GM23338 (cell line): ENCODE data around the gene ZNF385C. TPM values are rescaled to one million over a fixed set of nuclear protein-coding genes. Genes with fewer than 3 reads are reported as not detected.

ENCODE experiments used
- ATAC-seq: fragments of 200-7000 bp; cut with Tn5 transposase; 3 replicates; pipeline ENCODE4 v1.9.1; 2020
- DNase-seq: peaks from one replicate; pipeline ENCODE4 v3.0.0-alpha.2; 2015; ENCODE audit warnings: low spot score
- H2AFZ ChIP-seq: fragments of 200-600 bp; sonication (generic); 2 replicates; pipeline ENCODE4 v1.8.0; 2016; ENCODE audit warnings: antibody characterized with exemption, mild to moderate bottlenecking, moderate library complexity
- H3F3A ChIP-seq: fragments of 200-600 bp; sonication (generic); replicated peaks from 2 replicates; pipeline ENCODE4 v1.8.0; 2017; ENCODE audit warnings: antibody characterized with exemption, mixed run types, low read depth
- H3K27ac ChIP-seq: fragments of 200-600 bp; sonication (generic); 2 replicates; pipeline ENCODE4 v1.6.1; 2016; ENCODE audit warnings: low read depth
- H3K27me3 ChIP-seq: fragments of 200-600 bp; sonication (generic); 2 replicates; pipeline ENCODE4 v1.8.0; 2016; ENCODE audit warnings: mild to moderate bottlenecking, mixed run types, moderate library complexity; ENCODE audit not compliant: insufficient read depth
- H3K36me3 ChIP-seq: fragments of 200-600 bp; sonication (generic); 2 replicates; pipeline ENCODE4 v1.8.0; 2016; ENCODE audit warnings: mild to moderate bottlenecking; ENCODE audit not compliant: insufficient read depth
- H3K4me1 ChIP-seq: fragments of 200-600 bp; sonication (generic); 2 replicates; pipeline ENCODE4 v1.8.0; 2016; ENCODE audit warnings: mild to moderate bottlenecking, moderate library complexity; ENCODE audit not compliant: insufficient read depth
- H3K4me2 ChIP-seq: fragments of 200-600 bp; sonication (generic); 2 replicates; pipeline ENCODE4 v1.7.1; 2017; ENCODE audit warnings: mixed run types
- H3K4me3 ChIP-seq: fragments of 200-600 bp; sonication (generic); 2 replicates; pipeline ENCODE4 v1.6.1; 2016; ENCODE audit warnings: mixed run types
- H3K79me2 ChIP-seq: fragments of 200-600 bp; sonication (generic); replicated peaks from 2 replicates; pipeline ENCODE4 v1.8.0; 2017; ENCODE audit warnings: mild to moderate bottlenecking; ENCODE audit not compliant: insufficient read depth
- H3K9me2 ChIP-seq: fragments of 200-600 bp; sonication (generic); 2 replicates; pipeline ENCODE4 v1.8.0; 2017; ENCODE audit not compliant: insufficient read depth
- H4K20me1 ChIP-seq: fragments of 200-600 bp; sonication (generic); replicated peaks from 2 replicates; pipeline ENCODE4 v1.8.0; 2017; ENCODE audit warnings: mild to moderate bottlenecking; ENCODE audit not compliant: insufficient read depth
- H3K27ac Mint-ChIP-seq: 2 replicates; pipeline ENCODE4 v1.8.0; 2020; ENCODE audit warnings: inconsistent platforms, mild to moderate bottlenecking, moderate library complexity, mixed read lengths
- H3K27me3 Mint-ChIP-seq: 3 replicates; pipeline ENCODE4 v1.8.0; 2022; ENCODE audit warnings: low read depth, mild to moderate bottlenecking, moderate library complexity, mixed read lengths, inconsistent platforms; ENCODE audit not compliant: insufficient read depth, poor library complexity
- H3K36me3 Mint-ChIP-seq: 3 replicates; pipeline ENCODE4 v1.8.0; 2021; ENCODE audit warnings: low read depth, mild to moderate bottlenecking, inconsistent platforms, moderate library complexity, mixed read lengths
- H3K4me1 Mint-ChIP-seq: 3 replicates; pipeline ENCODE4 v1.8.0; 2020; ENCODE audit warnings: mild to moderate bottlenecking, inconsistent platforms, mixed read lengths
- H3K4me3 Mint-ChIP-seq: 3 replicates; pipeline ENCODE4 v1.8.0; 2021; ENCODE audit warnings: moderate library complexity, mild to moderate bottlenecking, inconsistent platforms, mixed read lengths
- H3K9me3 Mint-ChIP-seq: 3 replicates; pipeline ENCODE4 v1.8.0; 2020; ENCODE audit warnings: moderate library complexity, mild to moderate bottlenecking, inconsistent platforms, mixed read lengths
- CTCF ChIP-seq, 2 experiments: fragments of 200-600 bp in 1 of 2; sonication (generic) in 1 of 2; conservative IDR thresholded peaks; 2 replicates each; pipeline versions ENCODE4 v1.5.1 to v1.6.1; 2016 to 2017; ENCODE audit warnings: antibody characterized with exemption in 2 of 2, low read depth in 2 of 2, mild to moderate bottlenecking in 2 of 2, moderate library complexity in 1 of 2
- ETS1 ChIP-seq: IDR thresholded peaks from 2 replicates; pipeline ENCODE4 v1.6.1; 2016; ENCODE audit warnings: antibody characterized with exemption
- EZH2 ChIP-seq: fragments of 200-600 bp; sonication (generic); IDR thresholded peaks from one replicate; pipeline ENCODE4 v1.8.0; 2017; ENCODE audit warnings: antibody characterized with exemption, mild to moderate bottlenecking, low read depth; ENCODE audit not compliant: unreplicated experiment
- NANOG ChIP-seq: IDR thresholded peaks from 2 replicates; pipeline ENCODE4 v1.6.1; 2016; ENCODE audit warnings: antibody characterized with exemption, borderline replicate concordance
- REST ChIP-seq: IDR thresholded peaks from one replicate; pipeline ENCODE4 v1.6.1; 2018; ENCODE audit warnings: antibody characterized with exemption; ENCODE audit not compliant: unreplicated experiment
- STAT1 ChIP-seq: IDR thresholded peaks from one replicate; pipeline ENCODE4 v1.6.1; 2016; ENCODE audit warnings: antibody characterized with exemption; ENCODE audit not compliant: unreplicated experiment
- ZNF331 ChIP-seq: fragments of 250-450 bp; sonication (Bioruptor Pico); IDR thresholded peaks from 2 replicates; pipeline ENCODE4 v1.5.0; 2020; ENCODE audit warnings: low read depth, mild to moderate bottlenecking, moderate library complexity
- ZNF462 ChIP-seq: fragments of 250-450 bp; sonication (Bioruptor Pico); IDR thresholded peaks from 2 replicates; pipeline ENCODE4 v1.5.0; 2020; ENCODE audit warnings: mild to moderate bottlenecking, moderate library complexity
- polyA plus RNA-seq: library from polyadenylated mRNA; unstranded; fragments of >200 nt; fragmentation: Nextera tagmentation; extraction: Ambion mirVana; gene quantifications from 2 replicates; pipeline ENCODE4 v1.2.1, GENCODE V29; 2016
- total RNA-seq: library from RNA; depleted of rRNA; stranded (reverse); fragments of >200 nt; shearing (Covaris generic); gene quantifications from 2 replicates; pipeline ENCODE4 v1.2.3, GENCODE V29; 2014

ZNF385C gene
- total and polyA plus RNA-seq, 2 experiments from 2014 or later: 1.9 to 3.1 TPM

- Mint-ChIP-seq H3K36me3 (no peaks in the 10 kb centered on the region), H3K27me3 (peaks cover 17% of the 10 kb centered on the region), H3K9me3 (no peaks in the 10 kb centered on the region), H3K4me3 (no peak overlapping the region), H3K27ac (no peak overlapping the region), H3K4me1 (peaks cover 23% of the 10 kb centered on the region; the same call in 2 of the 3 replicates)
- no peaks in the 10 kb centered on the region for H4K20me1 ChIP-seq
- no peak for ATAC-seq
- H2AFZ ChIP-seq: no peak overlapping the region
- no peak overlapping the region for H3K4me2 ChIP-seq
- H3K79me2 ChIP-seq: no peaks in the 10 kb centered on the region
- H3K4me1 ChIP-seq: peaks cover 9% of the 10 kb centered on the region; the same call in 1 of the 2 replicates
- no peaks in the 10 kb centered on the region for H3F3A ChIP-seq
- H3K27ac ChIP-seq: no peak overlapping the region
- DNase-seq: no peak
- H3K9me2 ChIP-seq: no peaks in the 10 kb centered on the region
- H3K27me3 ChIP-seq: 0 out of 2 replicates have a peak, but pooled peaks cover 9% of the 10 kb centered on the region
- H3K4me3 ChIP-seq: no peak overlapping the region
- no peaks in the 10 kb centered on the region for H3K36me3 ChIP-seq
- TF ChIP-seq ZNF331 (CRISPR knock-in tag): no peak
- TF ChIP-seq ETS1: no peak
- TF ChIP-seq ZNF462 (CRISPR knock-in tag): no peak
- TF ChIP-seq STAT1: no peak
- no peak for TF ChIP-seq REST
- TF ChIP-seq NANOG: no peak
- TF ChIP-seq CTCF (conservative IDR thresholded peaks at IDR 0.05; ENCODE audit: low read depth in 2 of 2): no peak
- TF ChIP-seq EZH2: no peak
These were observed 22.5 kb downstream of the ZNF385C start for GRCh38 chr17:42075789-42076188.
